ENCODE measurements around the gene SNPH.

DNA sequence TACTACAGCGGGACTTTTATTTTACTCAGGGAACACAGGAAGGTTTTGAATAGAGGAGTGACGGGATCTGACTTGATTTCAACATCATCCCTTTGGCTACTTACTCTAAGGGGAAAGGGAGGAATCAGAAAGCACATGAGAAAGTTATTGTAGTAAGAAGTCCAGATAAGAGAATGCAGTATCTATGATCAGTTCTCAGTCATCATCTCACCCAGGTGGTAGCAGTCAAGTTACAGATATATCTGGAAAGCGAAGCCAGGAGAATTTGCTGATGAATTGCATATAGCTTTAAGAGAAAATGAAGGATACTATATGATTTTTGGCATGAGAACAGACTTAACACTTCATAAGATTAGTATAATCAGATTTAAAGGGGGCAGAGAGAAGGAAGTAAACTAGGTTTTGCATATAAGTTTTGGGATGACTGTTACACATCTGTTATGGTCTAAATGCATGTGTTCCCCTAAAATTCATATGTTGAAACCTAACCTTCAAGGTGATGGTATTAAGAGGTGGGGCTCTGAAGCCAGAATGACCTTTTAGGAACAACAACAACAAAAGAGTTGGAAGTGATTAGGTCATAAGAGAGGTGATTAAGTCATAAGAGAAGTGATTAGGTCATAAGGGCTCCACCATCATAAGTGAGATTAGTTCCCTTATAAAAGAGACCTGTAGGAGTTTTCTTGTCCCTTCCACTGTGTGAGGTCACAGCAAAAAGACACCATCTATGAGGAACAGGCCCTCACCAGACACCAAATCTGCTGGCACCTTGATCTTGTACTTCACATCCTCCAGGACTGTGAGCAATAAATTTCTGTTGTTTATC, 33.6 kb upstream of the SNPH start:
- TF ChIP-seq, protein P1, sequence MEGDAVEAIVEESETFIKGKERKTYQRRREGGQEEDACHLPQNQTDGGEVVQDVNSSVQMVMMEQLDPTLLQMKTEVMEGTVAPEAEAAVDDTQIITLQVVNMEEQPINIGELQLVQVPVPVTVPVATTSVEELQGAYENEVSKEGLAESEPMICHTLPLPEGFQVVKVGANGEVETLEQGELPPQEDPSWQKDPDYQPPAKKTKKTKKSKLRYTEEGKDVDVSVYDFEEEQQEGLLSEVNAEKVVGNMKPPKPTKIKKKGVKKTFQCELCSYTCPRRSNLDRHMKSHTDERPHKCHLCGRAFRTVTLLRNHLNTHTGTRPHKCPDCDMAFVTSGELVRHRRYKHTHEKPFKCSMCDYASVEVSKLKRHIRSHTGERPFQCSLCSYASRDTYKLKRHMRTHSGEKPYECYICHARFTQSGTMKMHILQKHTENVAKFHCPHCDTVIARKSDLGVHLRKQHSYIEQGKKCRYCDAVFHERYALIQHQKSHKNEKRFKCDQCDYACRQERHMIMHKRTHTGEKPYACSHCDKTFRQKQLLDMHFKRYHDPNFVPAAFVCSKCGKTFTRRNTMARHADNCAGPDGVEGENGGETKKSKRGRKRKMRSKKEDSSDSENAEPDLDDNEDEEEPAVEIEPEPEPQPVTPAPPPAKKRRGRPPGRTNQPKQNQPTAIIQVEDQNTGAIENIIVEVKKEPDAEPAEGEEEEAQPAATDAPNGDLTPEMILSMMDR (IDR thresholded peaks at IDR 0.05) = no peak
- no peak for TF ChIP-seq POLR2A (IDR thresholded peaks at IDR 0.05; ENCODE audit: low read depth)
- no peak for TF ChIP-seq POLR2AphosphoS5 (IDR thresholded peaks at IDR 0.05)

Measured in esophagus muscularis mucosa (tissue), 3 donors.